PC-9 (cell line): ENCODE results near the gene ADORA2B.

Experiments
- EZH2 ChIP-seq: fragments of 200-600 bp; sonication (generic); IDR thresholded peaks from 2 replicates; pipeline ENCODE4 v1.8.0; 2017; ENCODE audit warnings: antibody characterized with exemption, low read depth
- TF ChIP-seq, protein P1 (sequence below): fragments of 200-600 bp; sonication (generic); conservative IDR thresholded peaks from 2 replicates; pipeline ENCODE4 v1.6.1; 2017; ENCODE audit warnings: mixed run types, antibody characterized with exemption, mild to moderate bottlenecking, moderate library complexity

DNA sequence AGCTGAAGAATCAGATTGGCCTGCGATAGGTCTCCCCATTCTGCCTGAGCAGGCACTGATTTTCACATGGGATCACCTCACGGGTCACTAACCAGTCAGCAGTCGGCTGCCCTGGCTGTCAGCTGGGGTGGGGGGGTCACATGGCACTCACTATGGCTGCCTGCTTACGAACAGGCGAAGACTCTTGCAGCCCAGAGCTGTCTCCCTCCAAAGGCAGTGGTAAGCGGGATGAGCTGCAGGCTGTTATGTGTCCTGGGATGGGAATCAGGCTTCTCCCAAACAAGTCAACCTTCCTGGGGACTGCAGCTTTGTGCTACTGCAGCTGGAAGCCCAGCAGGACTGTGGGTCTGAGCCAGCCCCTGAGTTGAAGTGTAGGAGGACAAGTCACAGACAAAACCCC is 29.0 kb upstream of the ADORA2B start:
- TF ChIP-seq EZH2, result no peak
- TF ChIP-seq, protein P1, sequence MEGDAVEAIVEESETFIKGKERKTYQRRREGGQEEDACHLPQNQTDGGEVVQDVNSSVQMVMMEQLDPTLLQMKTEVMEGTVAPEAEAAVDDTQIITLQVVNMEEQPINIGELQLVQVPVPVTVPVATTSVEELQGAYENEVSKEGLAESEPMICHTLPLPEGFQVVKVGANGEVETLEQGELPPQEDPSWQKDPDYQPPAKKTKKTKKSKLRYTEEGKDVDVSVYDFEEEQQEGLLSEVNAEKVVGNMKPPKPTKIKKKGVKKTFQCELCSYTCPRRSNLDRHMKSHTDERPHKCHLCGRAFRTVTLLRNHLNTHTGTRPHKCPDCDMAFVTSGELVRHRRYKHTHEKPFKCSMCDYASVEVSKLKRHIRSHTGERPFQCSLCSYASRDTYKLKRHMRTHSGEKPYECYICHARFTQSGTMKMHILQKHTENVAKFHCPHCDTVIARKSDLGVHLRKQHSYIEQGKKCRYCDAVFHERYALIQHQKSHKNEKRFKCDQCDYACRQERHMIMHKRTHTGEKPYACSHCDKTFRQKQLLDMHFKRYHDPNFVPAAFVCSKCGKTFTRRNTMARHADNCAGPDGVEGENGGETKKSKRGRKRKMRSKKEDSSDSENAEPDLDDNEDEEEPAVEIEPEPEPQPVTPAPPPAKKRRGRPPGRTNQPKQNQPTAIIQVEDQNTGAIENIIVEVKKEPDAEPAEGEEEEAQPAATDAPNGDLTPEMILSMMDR, result no peak
